ENCODE results near the gene FAM78A. TPM values are rescaled to one million over a fixed set of nuclear protein-coding genes. Genes with fewer than 3 reads are reported as not detected.

FAM78A gene
- total RNA-seq, 1 donor = 0.36 TPM

DNA sequence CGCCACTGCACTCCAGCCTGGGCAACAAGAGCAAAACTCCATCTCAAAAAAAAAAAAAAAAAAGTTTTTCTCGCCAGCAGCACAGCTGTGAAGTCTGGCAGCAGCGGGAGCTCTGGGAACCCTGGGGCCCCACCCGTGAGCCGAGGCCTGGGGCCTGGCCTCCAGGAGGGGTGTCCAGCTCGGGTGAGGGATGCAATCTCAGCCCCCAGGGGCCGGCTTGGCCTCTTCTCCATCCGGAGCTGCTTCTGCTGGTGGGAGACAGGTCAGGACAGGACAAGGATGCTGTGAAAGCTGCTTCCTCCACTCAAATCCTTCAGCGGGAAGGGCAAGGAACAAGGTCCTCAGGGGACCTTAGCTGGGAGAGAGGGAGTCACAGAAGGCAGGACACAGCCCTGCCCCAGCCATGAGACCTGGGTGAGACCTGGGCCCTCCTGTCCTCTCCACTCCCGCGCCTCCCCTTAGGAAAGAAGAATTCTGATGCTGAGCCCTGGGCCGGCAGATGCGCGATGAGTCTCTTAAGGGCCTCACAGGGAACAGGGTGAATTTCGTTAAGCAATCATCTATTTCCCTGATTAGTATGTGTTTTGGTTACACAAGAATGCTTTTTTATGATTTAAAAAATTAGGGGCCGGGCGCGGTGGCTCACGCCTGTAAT is 43.8 kb upstream of the FAM78A start:
- Histone ChIP-seq H3K4me3 (ENCODE audit: insufficient read depth, low read length) (no peak overlapping the region), H3K36me3 (ENCODE audit: insufficient read depth, low read length) (no peaks in the 10 kb centered on the region), H3K4me1 (ENCODE audit: insufficient read depth, low read length) (no peaks in the 10 kb centered on the region), H3K27me3 (ENCODE audit: insufficient read depth, low read length) (peaks cover 3% of the 10 kb centered on the region), H3K79me2 (ENCODE audit: insufficient read depth, low read length) (no peaks in the 10 kb centered on the region), H3K9me3 (ENCODE audit: low read depth, low read length) (no peaks in the 10 kb centered on the region), H4K20me1 (ENCODE audit: insufficient read depth, low read length) (no peaks in the 10 kb centered on the region), H3K27ac (ENCODE audit: low read depth, low read length) (no peak overlapping the region), H2AFZ (ENCODE audit: low read length) (no peak overlapping the region), H3K4me2 (ENCODE audit: insufficient read depth, low read length) (no peak overlapping the region)
- TF ChIP-seq, protein P1, sequence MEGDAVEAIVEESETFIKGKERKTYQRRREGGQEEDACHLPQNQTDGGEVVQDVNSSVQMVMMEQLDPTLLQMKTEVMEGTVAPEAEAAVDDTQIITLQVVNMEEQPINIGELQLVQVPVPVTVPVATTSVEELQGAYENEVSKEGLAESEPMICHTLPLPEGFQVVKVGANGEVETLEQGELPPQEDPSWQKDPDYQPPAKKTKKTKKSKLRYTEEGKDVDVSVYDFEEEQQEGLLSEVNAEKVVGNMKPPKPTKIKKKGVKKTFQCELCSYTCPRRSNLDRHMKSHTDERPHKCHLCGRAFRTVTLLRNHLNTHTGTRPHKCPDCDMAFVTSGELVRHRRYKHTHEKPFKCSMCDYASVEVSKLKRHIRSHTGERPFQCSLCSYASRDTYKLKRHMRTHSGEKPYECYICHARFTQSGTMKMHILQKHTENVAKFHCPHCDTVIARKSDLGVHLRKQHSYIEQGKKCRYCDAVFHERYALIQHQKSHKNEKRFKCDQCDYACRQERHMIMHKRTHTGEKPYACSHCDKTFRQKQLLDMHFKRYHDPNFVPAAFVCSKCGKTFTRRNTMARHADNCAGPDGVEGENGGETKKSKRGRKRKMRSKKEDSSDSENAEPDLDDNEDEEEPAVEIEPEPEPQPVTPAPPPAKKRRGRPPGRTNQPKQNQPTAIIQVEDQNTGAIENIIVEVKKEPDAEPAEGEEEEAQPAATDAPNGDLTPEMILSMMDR (IDR thresholded peaks at IDR 0.05; ENCODE audit: extremely low read depth, low read depth, low read length) = no peak
- peak; percentile 71 for DNase-seq (ENCODE audit: insufficient read length, low spot score, missing footprints)

DNA sequence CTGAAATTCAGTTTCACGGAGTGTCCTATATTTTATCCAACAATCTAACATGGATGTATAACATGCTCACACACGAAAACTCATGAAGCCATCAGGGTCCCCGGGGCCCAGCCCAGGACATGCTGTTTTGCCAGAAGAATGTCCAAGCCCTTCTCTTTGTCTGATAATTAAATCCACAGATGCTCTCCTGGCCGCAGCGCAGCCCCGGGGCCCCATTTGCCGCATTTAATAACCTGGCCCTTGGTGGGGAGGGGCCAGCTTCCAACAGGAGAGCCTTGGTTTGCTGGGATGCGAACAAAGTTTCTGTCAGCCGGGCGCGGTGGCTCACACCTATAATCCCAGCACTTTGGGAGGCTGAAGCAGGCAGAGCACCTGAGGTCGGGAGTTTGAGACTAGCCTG is 43.2 kb upstream of the FAM78A start:
- no peaks in the 10 kb centered on the region for H3K36me3 ChIP-seq (ENCODE audit: insufficient read depth, low read length)
- H3K9me3 ChIP-seq (ENCODE audit: low read depth, low read length) = no peaks in the 10 kb centered on the region
- H3K27ac ChIP-seq (ENCODE audit: low read depth, low read length) = no peak overlapping the region
- TF ChIP-seq, protein P1 (IDR thresholded peaks at IDR 0.05; ENCODE audit: extremely low read depth, low read depth, low read length) = no peak
- H2AFZ ChIP-seq (ENCODE audit: low read length) = no peak overlapping the region
- no peak overlapping the region for H3K4me3 ChIP-seq (ENCODE audit: insufficient read depth, low read length)
- no peaks in the 10 kb centered on the region for H4K20me1 ChIP-seq (ENCODE audit: insufficient read depth, low read length)
- DNase-seq (ENCODE audit: insufficient read length, low spot score, missing footprints) = no peak
- no peak overlapping the region for H3K4me2 ChIP-seq (ENCODE audit: insufficient read depth, low read length)
- H3K4me1 ChIP-seq (ENCODE audit: insufficient read depth, low read length) = no peaks in the 10 kb centered on the region
- no peaks in the 10 kb centered on the region for H3K79me2 ChIP-seq (ENCODE audit: insufficient read depth, low read length)
- H3K27me3 ChIP-seq (ENCODE audit: insufficient read depth, low read length) = peaks cover 3% of the 10 kb centered on the region

DNA sequence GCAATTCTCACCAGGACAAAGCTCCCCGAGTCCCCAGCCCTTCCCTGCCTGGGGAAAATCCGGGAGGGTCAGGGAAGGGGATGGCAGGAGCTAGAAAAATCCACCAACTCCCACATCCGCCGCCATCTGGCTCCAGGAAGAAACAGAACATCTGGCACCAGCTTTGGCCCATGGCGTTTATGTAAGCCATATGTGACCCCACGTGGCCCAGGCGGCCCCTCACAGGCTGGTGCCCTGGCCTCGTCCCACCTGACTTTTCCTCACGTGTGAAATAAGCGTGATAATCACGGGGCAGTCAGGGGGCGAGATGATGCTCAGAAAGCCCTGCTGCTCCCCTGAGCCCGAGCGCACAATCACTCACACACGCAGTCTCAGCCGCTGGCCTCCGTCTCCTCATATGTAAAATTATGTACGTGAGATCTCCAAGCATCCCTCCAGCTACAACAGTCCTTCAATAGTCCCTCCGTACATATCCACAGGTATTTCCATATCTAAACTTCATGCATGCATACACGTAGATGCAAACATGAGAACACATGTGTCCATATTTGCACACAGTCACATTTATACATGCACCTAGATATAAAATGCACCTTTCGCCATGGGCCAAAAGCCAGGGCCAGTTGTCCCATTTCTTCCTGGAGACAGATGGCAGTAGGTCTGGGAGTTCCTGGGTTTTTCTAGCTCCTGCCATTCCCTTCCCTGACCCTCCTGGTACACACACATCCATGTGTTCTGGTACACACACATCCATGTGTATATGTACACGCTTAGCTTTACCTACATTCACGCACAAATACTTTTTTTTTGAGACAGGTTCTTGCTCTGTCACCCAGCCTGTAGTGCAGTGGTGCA is 42.1 kb upstream of the FAM78A start:
- H3K36me3 ChIP-seq (ENCODE audit: insufficient read depth, low read length) = no peaks in the 10 kb centered on the region
- TF ChIP-seq, protein P1 (IDR thresholded peaks at IDR 0.05; ENCODE audit: extremely low read depth, low read depth, low read length) = no peak
- no peak overlapping the region for H3K4me2 ChIP-seq (ENCODE audit: insufficient read depth, low read length)
- H4K20me1 ChIP-seq (ENCODE audit: insufficient read depth, low read length) = no peaks in the 10 kb centered on the region
- no peaks in the 10 kb centered on the region for H3K79me2 ChIP-seq (ENCODE audit: insufficient read depth, low read length)
- H3K9me3 ChIP-seq (ENCODE audit: low read depth, low read length) = no peaks in the 10 kb centered on the region
- H3K4me1 ChIP-seq (ENCODE audit: insufficient read depth, low read length) = no peaks in the 10 kb centered on the region
- DNase-seq (ENCODE audit: insufficient read length, low spot score, missing footprints) = peak; percentile 79
- H3K4me3 ChIP-seq (ENCODE audit: insufficient read depth, low read length) = no peak overlapping the region
- H3K27me3 ChIP-seq (ENCODE audit: insufficient read depth, low read length) = peaks cover 3% of the 10 kb centered on the region
- no peak overlapping the region for H2AFZ ChIP-seq (ENCODE audit: low read length)
- no peak overlapping the region for H3K27ac ChIP-seq (ENCODE audit: low read depth, low read length)

Measured in osteoblast (primary cell).